ES-I3 (cell line): Measurements from ENCODE around the gene PRM2.
"Not testable (repeated sequence)": the region's sequence is repeated elsewhere in the genome, so short reads cannot be mapped to it uniquely, and the experiment has no call there.

ENCODE experiments used
- H3K36me3 ChIP-seq: 2 replicates; pipeline ENCODE4 v1.6.1; 2013; ENCODE audit warnings: mild to moderate bottlenecking, low read length, control low read depth, moderate library complexity; ENCODE audit not compliant: insufficient read depth
- H3K4me1 ChIP-seq: 2 replicates; pipeline ENCODE4 v1.6.1; 2013; ENCODE audit warnings: mild to moderate bottlenecking, control low read depth, low read length; ENCODE audit not compliant: insufficient read depth
- H3K9ac ChIP-seq: 2 replicates; pipeline ENCODE4 v1.6.1; 2013; ENCODE audit warnings: low read depth, mild to moderate bottlenecking, low read length, moderate library complexity
- H3K9me3 ChIP-seq: 2 replicates; pipeline ENCODE4 v1.6.1; 2013; ENCODE audit warnings: mild to moderate bottlenecking, low read length, moderate library complexity; ENCODE audit not compliant: control insufficient read depth, insufficient read depth

The PRM2 gene

GRCh38 chr16:11299865-11300559, 23.7 kb upstream of the PRM2 start:
- Histone ChIP-seq H3K4me1 (peaks cover 14% of the 10 kb centered on the region), H3K9me3 (no peaks in the 10 kb centered on the region), H3K36me3 (no peaks in the 10 kb centered on the region), H3K9ac (no peak overlapping the region)

GRCh38 chr16:11298950-11299547, 22.8 kb upstream of the PRM2 start:
- H3K9me3 ChIP-seq, H3K9ac ChIP-seq, H3K36me3 ChIP-seq: not testable (repeated sequence)
- H3K4me1 ChIP-seq, result peaks cover 14% of the 10 kb centered on the region

GRCh38 chr16:11298143-11298900, 22.0 kb upstream of the PRM2 start:
- H3K4me1 ChIP-seq, result peaks cover 14% of the 10 kb centered on the region
- H3K9ac ChIP-seq, result no peak overlapping the region

GRCh38 chr16:11297492-11298142, 21.3 kb upstream of the PRM2 start:
- H3K9ac ChIP-seq, result no peak overlapping the region
- no peaks in the 10 kb centered on the region for H3K36me3 ChIP-seq
- no peaks in the 10 kb centered on the region for H3K9me3 ChIP-seq
- H3K4me1 ChIP-seq, result peaks cover 14% of the 10 kb centered on the region

More at GRCh38 chr16:11298143-11298900, 22.0 kb upstream of the PRM2 start:
- Histone ChIP-seq H3K36me3 (no peaks in the 10 kb centered on the region), H3K9me3 (no peaks in the 10 kb centered on the region)

GRCh38 chr16:11296706-11297491, 20.6 kb upstream of the PRM2 start:
- Histone ChIP-seq H3K36me3 (no peaks in the 10 kb centered on the region), H3K9ac (no peak overlapping the region), H3K9me3 (no peaks in the 10 kb centered on the region), H3K4me1 (peaks cover 14% of the 10 kb centered on the region)

- Histone ChIP-seq H3K4me1 (peaks cover 15% of the 10 kb centered on the region), H3K9ac (no peak overlapping the region), H3K9me3 (no peaks in the 10 kb centered on the region), H3K36me3 (no peaks in the 10 kb centered on the region)
Observed at GRCh38 chr16:11296351-11296705, 20.0 kb upstream of the PRM2 start.

GRCh38 chr16:11295672-11296071, 19.4 kb upstream of the PRM2 start:
- H3K9ac ChIP-seq, result no peak overlapping the region
- peaks cover 21% of the 10 kb centered on the region for H3K4me1 ChIP-seq
- H3K9me3 ChIP-seq, result no peaks in the 10 kb centered on the region
- H3K36me3 ChIP-seq, result no peaks in the 10 kb centered on the region

- H3K4me1 ChIP-seq, result peaks cover 14% of the 10 kb centered on the region
Observed at GRCh38 chr16:11292076-11292748, 15.9 kb upstream of the PRM2 start.

GRCh38 chr16:11291091-11291703, 14.9 kb upstream of the PRM2 start:
- H3K9ac ChIP-seq, result no peak overlapping the region
- no peaks in the 10 kb centered on the region for H3K36me3 ChIP-seq
- H3K9me3 ChIP-seq, result no peaks in the 10 kb centered on the region
- peaks cover 8% of the 10 kb centered on the region; the same call in 1 of the 2 replicates for H3K4me1 ChIP-seq

More at GRCh38 chr16:11292076-11292748, 15.9 kb upstream of the PRM2 start:
- H3K9me3 ChIP-seq, result no peaks in the 10 kb centered on the region
- no peak overlapping the region for H3K9ac ChIP-seq
- no peaks in the 10 kb centered on the region for H3K36me3 ChIP-seq

- Histone ChIP-seq H3K9ac (no peak overlapping the region), H3K4me1 (peaks cover 8% of the 10 kb centered on the region; the same call in 1 of the 2 replicates), H3K9me3 (no peaks in the 10 kb centered on the region), H3K36me3 (no peaks in the 10 kb centered on the region)
Observed at GRCh38 chr16:11290102-11290893, 14.0 kb upstream of the PRM2 start.

- not testable (repeated sequence) for H3K9me3 ChIP-seq, H3K4me1 ChIP-seq, H3K36me3 ChIP-seq, H3K9ac ChIP-seq
Observed at GRCh38 chr16:11289696-11290095, 13.4 kb upstream of the PRM2 start.

- H3K9me3 ChIP-seq, result no peaks in the 10 kb centered on the region
- no peaks in the 10 kb centered on the region for H3K36me3 ChIP-seq
- no peak overlapping the region for H3K9ac ChIP-seq
- H3K4me1 ChIP-seq, result peaks cover 8% of the 10 kb centered on the region; the same call in 1 of the 2 replicates
Observed at GRCh38 chr16:11289202-11289601, 12.9 kb upstream of the PRM2 start.
